ENCODE data around the gene SPDEF. TPM values are rescaled to one million over a fixed set of nuclear protein-coding genes. Genes with fewer than 3 reads are reported as not detected.

Gene SPDEF
- total and polyA plus RNA-seq, 2 experiments from 2014 or later, result 0.69 TPM; not detected in 1

- no peak for TF ChIP-seq ZNF462 (CRISPR knock-in tag; IDR thresholded peaks at IDR 0.05)
- no peak for TF ChIP-seq ZNF114 (CRISPR knock-in tag; IDR thresholded peaks at IDR 0.05)
- TF ChIP-seq NANOG (IDR thresholded peaks at IDR 0.05; ENCODE audit: borderline replicate concordance), result no peak
- TF ChIP-seq JUNB (IDR thresholded peaks at IDR 0.05; ENCODE audit: unreplicated experiment), result no peak
- no peak for TF ChIP-seq ZNF331 (CRISPR knock-in tag; IDR thresholded peaks at IDR 0.05; ENCODE audit: low read depth)
- TF ChIP-seq ETS1 (IDR thresholded peaks at IDR 0.05), result no peak
- TF ChIP-seq POLR2AphosphoS5 (IDR thresholded peaks at IDR 0.05; ENCODE audit: low read depth), result no peak
- no peak for TF ChIP-seq CREB1 (CRISPR knock-in tag; IDR thresholded peaks at IDR 0.05; ENCODE audit: low read depth)
- no peak for TF ChIP-seq CTCF (conservative IDR thresholded peaks at IDR 0.05; ENCODE audit: low read depth in 2 of 2)
Measured at GRCh38 chr6:34536251-34536958, 19.7 kb downstream of the SPDEF start (continued).
